Activated CD4-positive, alpha-beta T cell treated with anti-CD3 and anti-CD28 coated beads, Interleukin-2, amount 50 U/mL, for 4 hours (primary cell): ENCODE results near the gene PCSK9.

Source experiments
- DNase-seq, 2 experiments: peaks; one replicate each; pipeline ENCODE4 v3.0.0-alpha.2; 2020

PCSK9 gene

GRCh38 chr1:55044617-55045397 is 5.5 kb downstream of the PCSK9 start:
- DNase-seq: no peak

- DNase-seq: no peak
Observed at GRCh38 chr1:55045430-55045829, 6.1 kb downstream of the PCSK9 start.

GRCh38 chr1:55046871-55047270 is 7.5 kb downstream of the PCSK9 start:
- no peak for DNase-seq

GRCh38 chr1:55047611-55048010 is 8.3 kb downstream of the PCSK9 start:
- no peak for DNase-seq

GRCh38 chr1:55048453-55049270 is 9.3 kb downstream of the PCSK9 start:
- no peak for DNase-seq

GRCh38 chr1:55049271-55049913 is 10.0 kb downstream of the PCSK9 start:
- no peak for DNase-seq

- DNase-seq: no peak
Observed at GRCh38 chr1:55049914-55050278, 10.5 kb downstream of the PCSK9 start.

- no peak for DNase-seq
Observed at GRCh38 chr1:55050283-55050682, 10.9 kb downstream of the PCSK9 start.

GRCh38 chr1:55051169-55051568 is 11.8 kb downstream of the PCSK9 start:
- DNase-seq: no peak

GRCh38 chr1:55051621-55052020 is 12.3 kb downstream of the PCSK9 start:
- DNase-seq: no peak

GRCh38 chr1:55052221-55053142 is 13.1 kb downstream of the PCSK9 start:
- no peak for DNase-seq

GRCh38 chr1:55053265-55053954 is 14.1 kb downstream of the PCSK9 start:
- DNase-seq: no peak

- no peak for DNase-seq
Observed at GRCh38 chr1:55054396-55054795, 15.0 kb downstream of the PCSK9 start.

- DNase-seq: no peak
Observed at GRCh38 chr1:55055084-55055882, 15.9 kb downstream of the PCSK9 start.

GRCh38 chr1:55055951-55056631 is 16.7 kb downstream of the PCSK9 start:
- no peak for DNase-seq

- DNase-seq: no peak
Observed at GRCh38 chr1:55056632-55056992, 17.3 kb downstream of the PCSK9 start.

- DNase-seq: no peak
Observed at GRCh38 chr1:55057270-55057955, 18.1 kb downstream of the PCSK9 start.

- DNase-seq: no peak
Observed at GRCh38 chr1:55057956-55058298, 18.6 kb downstream of the PCSK9 start.

- no peak for DNase-seq
Observed at GRCh38 chr1:55059302-55060132, 20.2 kb downstream of the PCSK9 start.
